GM12865 (cell line): ENCODE results near the gene ZDHHC8.

Experiments
- DNase-seq: peaks from one replicate; pipeline ENCODE4 v3.0.0; 2010; ENCODE audit warnings: low read depth
- H3K4me3 ChIP-seq: 2 replicates; pipeline ENCODE4 v1.5.1; 2011; ENCODE audit warnings: mild to moderate bottlenecking, low read depth, low read length, control low read depth
- TF ChIP-seq, protein P1 (sequence below): IDR thresholded peaks from 2 replicates; pipeline ENCODE4 v1.5.1; 2011; ENCODE audit warnings: low read length, control low read depth, low read depth, inconsistent platforms; ENCODE audit not compliant: insufficient read depth; ENCODE audit errors: missing control alignments

The ZDHHC8 gene

DNA sequence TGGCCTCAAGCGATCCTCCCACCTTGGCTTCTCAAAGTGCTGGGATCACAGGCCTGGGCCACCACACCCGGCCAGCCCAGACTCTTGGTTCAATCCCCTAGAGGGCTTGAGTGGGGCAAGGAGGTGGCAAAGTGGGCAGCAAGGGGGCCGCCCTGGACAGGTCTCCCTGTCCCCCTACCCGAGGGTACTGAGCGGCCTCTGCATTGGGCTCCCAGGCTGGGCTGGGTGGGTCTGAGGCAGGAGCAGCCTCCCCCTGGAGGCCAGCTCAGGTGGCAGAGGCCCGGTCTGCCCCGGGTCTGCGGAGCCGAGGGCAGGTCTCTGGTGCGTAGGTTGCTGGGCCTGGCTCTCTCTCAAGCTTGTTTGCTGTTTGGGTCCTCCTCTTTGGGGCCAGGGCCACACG lies 41.6 kb downstream of the ZDHHC8 start:
- TF ChIP-seq, protein P1, sequence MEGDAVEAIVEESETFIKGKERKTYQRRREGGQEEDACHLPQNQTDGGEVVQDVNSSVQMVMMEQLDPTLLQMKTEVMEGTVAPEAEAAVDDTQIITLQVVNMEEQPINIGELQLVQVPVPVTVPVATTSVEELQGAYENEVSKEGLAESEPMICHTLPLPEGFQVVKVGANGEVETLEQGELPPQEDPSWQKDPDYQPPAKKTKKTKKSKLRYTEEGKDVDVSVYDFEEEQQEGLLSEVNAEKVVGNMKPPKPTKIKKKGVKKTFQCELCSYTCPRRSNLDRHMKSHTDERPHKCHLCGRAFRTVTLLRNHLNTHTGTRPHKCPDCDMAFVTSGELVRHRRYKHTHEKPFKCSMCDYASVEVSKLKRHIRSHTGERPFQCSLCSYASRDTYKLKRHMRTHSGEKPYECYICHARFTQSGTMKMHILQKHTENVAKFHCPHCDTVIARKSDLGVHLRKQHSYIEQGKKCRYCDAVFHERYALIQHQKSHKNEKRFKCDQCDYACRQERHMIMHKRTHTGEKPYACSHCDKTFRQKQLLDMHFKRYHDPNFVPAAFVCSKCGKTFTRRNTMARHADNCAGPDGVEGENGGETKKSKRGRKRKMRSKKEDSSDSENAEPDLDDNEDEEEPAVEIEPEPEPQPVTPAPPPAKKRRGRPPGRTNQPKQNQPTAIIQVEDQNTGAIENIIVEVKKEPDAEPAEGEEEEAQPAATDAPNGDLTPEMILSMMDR: no peak
- H3K4me3 ChIP-seq: no peak overlapping the region
- no peak for DNase-seq

DNA sequence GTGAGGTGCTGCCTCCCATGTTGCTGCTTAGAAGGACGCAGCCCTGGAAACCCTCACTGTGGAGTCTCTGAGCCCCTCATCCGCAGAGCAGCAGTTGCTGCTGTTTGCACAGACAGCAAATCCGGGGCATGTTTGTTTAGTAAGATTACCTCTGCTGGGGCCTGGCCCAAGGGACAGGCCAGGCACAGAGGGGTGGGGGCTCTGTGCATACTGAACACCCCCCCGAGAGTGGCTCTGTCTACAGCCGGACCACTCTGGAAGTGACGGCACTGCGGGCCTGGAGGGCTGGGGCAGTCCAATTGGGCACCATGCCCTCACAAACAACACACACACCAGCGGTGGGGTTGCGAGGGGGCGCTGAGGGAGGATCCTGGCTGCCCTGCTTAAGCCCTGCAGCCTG lies 42.2 kb downstream of the ZDHHC8 start:
- TF ChIP-seq, protein P1: no peak
- H3K4me3 ChIP-seq: no peak overlapping the region
- DNase-seq: no peak

DNA sequence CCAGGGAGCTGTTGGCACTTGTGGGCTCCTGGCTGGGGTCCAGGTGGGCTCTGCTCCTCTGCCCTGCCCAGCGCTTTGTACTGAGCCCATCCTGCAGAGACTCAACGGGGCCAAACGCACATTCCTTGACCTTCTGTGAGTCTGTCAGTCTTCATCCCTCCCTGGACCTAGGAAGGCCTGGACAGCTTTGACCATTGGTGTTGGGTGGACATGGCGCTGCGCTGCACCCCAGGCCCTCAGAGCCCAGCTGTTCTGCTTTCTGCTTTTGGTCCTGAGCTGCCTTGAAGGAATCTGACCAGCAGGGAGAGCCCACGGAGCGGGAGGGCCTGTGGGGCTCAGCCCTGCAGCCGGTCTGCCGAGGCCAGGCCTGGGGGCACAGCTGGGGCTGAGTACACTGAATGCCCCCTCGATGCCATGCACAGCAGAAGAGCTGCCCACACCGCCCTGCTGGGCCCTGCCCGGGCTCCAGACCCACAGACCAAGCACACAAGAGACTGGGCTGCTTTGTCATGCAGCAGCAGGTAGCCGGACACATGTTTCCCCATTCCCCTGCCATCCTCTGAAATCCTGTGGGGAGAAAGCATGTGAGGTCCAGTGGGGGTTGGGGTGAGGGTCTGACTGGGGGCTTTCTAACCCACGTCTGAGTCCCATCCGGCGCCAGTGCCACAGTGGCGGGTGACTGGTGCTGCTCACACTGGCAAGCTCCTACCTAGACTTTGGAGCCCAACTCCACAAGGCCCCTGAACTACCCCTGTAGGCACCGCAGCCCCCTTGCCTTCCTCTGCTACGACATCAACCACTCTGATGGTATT lies 43.4 kb downstream of the ZDHHC8 start:
- no peak overlapping the region for H3K4me3 ChIP-seq
- peak; percentile 6 for DNase-seq
- TF ChIP-seq, protein P1: no peak

DNA sequence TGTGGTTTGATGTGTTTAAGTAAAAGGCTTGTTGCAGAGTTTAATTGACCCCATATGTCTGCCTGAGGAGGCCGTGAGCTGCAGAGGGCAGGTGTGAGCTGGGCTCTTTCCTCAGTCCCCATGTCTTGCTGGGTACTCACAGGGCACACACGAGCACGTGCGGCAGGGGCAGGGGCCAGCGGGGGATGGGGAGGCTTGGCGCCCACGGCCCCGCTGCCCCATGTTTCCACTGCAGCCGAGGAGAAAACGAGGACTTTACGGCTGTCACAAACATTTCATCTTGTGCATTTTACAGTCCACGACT lies 43.9 kb downstream of the ZDHHC8 start:
- no peak for DNase-seq
- no peak overlapping the region for H3K4me3 ChIP-seq
- TF ChIP-seq, protein P1: no peak

DNA sequence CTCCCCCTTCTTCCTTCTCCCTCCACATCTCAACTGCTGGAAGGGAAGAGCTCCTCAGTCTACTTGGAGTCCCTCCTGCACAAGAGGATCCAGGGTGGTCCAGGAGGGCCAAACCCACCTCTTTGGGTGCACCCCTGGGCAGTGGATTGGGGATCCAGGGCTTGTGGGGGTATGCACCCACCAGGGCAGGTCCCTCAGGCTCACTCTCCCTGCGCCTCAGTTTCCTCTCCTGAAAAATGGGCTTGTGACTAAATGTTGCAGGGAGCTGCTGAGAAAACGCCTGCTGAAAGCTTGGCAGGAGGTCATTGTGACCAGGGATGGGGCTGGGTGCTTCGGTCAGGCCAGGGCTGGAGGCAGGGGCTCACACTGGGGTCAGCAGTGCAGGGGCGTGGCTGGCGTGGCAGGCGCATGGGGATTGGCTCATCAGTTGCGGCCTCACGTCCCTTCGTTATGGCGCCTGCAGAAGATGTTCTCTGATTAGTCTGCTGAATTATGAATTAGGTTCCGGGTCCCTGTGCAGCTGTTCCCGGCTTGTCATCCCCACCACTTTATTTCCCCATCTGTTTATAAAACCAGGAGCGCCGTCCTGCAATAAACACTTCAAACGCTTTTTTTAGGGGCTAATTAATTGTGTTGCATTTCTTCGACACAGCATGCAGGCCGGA lies 44.9 kb downstream of the ZDHHC8 start:
- no peak overlapping the region for H3K4me3 ChIP-seq
- TF ChIP-seq, protein P1: no peak
- no peak for DNase-seq

DNA sequence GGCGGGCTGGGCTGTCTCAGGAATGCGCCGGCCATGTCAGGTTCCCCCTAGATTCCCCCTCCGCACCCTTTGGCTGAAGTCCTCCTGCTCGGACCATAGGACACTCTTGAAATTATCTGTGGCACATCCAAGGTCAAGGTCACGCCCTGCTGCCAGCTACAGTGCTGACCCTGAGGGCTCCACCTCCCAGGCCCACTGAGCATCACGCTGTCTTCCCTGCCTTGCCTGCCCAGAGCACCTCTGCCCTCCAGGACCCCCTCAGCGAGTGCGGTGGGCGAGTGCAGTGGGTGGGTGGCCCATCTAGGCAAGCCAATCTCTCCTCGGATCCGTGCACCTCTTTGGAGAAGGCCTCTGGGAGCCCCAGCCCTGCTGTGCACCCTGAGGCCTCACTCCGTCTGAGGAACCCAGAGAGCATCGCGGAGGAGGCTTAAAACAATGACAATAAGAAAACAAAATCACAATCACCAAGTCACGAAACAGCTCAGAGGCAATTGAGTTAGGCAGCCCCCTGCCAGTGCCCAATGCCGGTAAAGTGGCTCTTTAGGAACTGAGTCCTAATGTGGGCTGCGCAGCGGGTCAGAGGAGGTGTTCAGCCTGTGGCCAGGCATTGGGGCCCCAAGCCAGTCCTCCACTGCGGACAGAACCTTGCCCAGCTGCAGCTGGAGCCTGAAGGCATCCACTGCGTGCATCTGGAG lies 45.8 kb downstream of the ZDHHC8 start:
- DNase-seq: no peak
- H3K4me3 ChIP-seq: no peak overlapping the region
- TF ChIP-seq, protein P1: no peak
